K562 (cell line): Measurements from ENCODE around the gene DAP. TPM values are rescaled to one million over a fixed set of nuclear protein-coding genes. Genes with fewer than 3 reads are reported as not detected.

Source experiments
- ARNT ChIP-seq, 2 experiments: fragments of 450-650 bp; IDR thresholded peaks; 2 replicates each; pipeline ENCODE4 v1.6.1; 2016; ENCODE audit warnings: mild to moderate bottlenecking in 1 of 2
- CBX3 ChIP-seq, 2 experiments: IDR thresholded peaks; 1 replicate in 1 of 2; 2 replicates in 1 of 2; pipeline ENCODE4 v1.6.1; 2012; ENCODE audit warnings: inconsistent platforms in 2 of 2, low read length in 2 of 2, borderline replicate concordance in 1 of 2, control low read depth in 1 of 2
- CREB1 ChIP-seq, 2 experiments: sonication (generic) in 1 of 2; formaldehyde crosslinking in 1 of 2; IDR thresholded peaks; 2 replicates each; pipeline versions ENCODE4 v1.6.1 to v1.8.0; 2012 to 2022; ENCODE audit warnings: inconsistent platforms in 1 of 2, mild to moderate bottlenecking in 1 of 2, missing genetic modification reagents in 1 of 2, moderate library complexity in 1 of 2
- FOXK2 ChIP-seq, 2 experiments: fragments of 450-650 bp; IDR thresholded peaks in 1 of 2; conservative IDR thresholded peaks in 1 of 2; 2 replicates each; pipeline ENCODE4 v1.6.1; 2016; ENCODE audit warnings: low read depth in 2 of 2, mild to moderate bottlenecking in 1 of 2
- GTF2E2 ChIP-seq: fragments of 200-800 bp; sonication (Bioruptor generic); IDR thresholded peaks from 2 replicates; pipeline ENCODE4 v1.6.1; 2016; ENCODE audit warnings: missing genetic modification characterization, missing compliant biosample characterization
- HDGF ChIP-seq: fragments of 450-650 bp; IDR thresholded peaks from 2 replicates; pipeline ENCODE4 v1.6.1; 2016
- NR2C1 ChIP-seq, 2 experiments: fragments of 450-650 bp; IDR thresholded peaks; 2 replicates each; pipeline ENCODE4 v1.6.1; 2017; ENCODE audit warnings: mild to moderate bottlenecking in 2 of 2, antibody characterized with exemption in 1 of 2, inconsistent platforms in 1 of 2, missing compliant biosample characterization in 1 of 2, missing genetic modification characterization in 1 of 2
- NR2C2 ChIP-seq, 2 experiments: fragments of 200-800 bp in 1 of 2; sonication (Bioruptor generic) in 1 of 2; sonication (generic) in 1 of 2; formaldehyde crosslinking in 1 of 2; IDR thresholded peaks; 2 replicates each; pipeline versions ENCODE4 v1.6.1 to v1.8.0; 2016 to 2022; ENCODE audit warnings: mild to moderate bottlenecking in 1 of 2, missing compliant biosample characterization in 1 of 2, missing genetic modification characterization in 1 of 2, missing genetic modification reagents in 1 of 2
- PHB ChIP-seq: fragments of 250-450 bp; sonication (Bioruptor Pico); IDR thresholded peaks from 2 replicates; pipeline ENCODE4 v1.5.0; 2021
- POLR2A ChIP-seq: fragments of 450-650 bp; conservative IDR thresholded peaks from 2 replicates; pipeline ENCODE4 v1.6.1; 2016
- RERE ChIP-seq: sonication (generic); formaldehyde crosslinking; IDR thresholded peaks from 2 replicates; pipeline ENCODE4 v1.8.0; 2023; ENCODE audit warnings: missing genetic modification reagents, mild to moderate bottlenecking, borderline replicate concordance
- SETDB1 ChIP-seq: IDR thresholded peaks from one replicate; pipeline ENCODE4 v1.6.1; 2012; ENCODE audit warnings: low read length, control low read depth, inconsistent platforms
- SMARCC2 ChIP-seq: fragments of 450-650 bp; IDR thresholded peaks from 2 replicates; pipeline ENCODE4 v1.6.1; 2017; ENCODE audit warnings: antibody characterized with exemption, moderate library complexity, mild to moderate bottlenecking, low read depth
- SRSF9 ChIP-seq: fragments of 200-400 bp; formaldehyde crosslinking; IDR thresholded peaks from 2 replicates; pipeline ENCODE4 v1.6.1; 2017; ENCODE audit warnings: low read depth, low read length, borderline replicate concordance
- ZFP1 ChIP-seq: fragments of 450-650 bp; formaldehyde crosslinking; IDR thresholded peaks from 2 replicates; pipeline ENCODE4 v1.4.0; 2020; ENCODE audit warnings: mild to moderate bottlenecking, mixed read lengths
- ZNF175 ChIP-seq: fragments of 200-800 bp; sonication (Bioruptor generic); IDR thresholded peaks from 2 replicates; pipeline ENCODE4 v1.6.1; 2016; ENCODE audit warnings: low read depth, mild to moderate bottlenecking, missing genetic modification characterization, missing compliant biosample characterization
- polyA plus RNA-seq, 8 experiments: library from polyadenylated mRNA; depleted of rRNA in 4 of 8; stranded (reverse) in 5 of 8; unstranded in 3 of 8; fragments of >200 nt; fragmentation: Nextera tagmentation in 2 of 8; fragmentation: Illumina TruSeq in 1 of 8; extraction: Ambion mirVana in 2 of 8; extraction: Trizol in 1 of 8; gene quantifications; 2 replicates each; pipeline versions ENCODE4 v1.2.1 to v1.2.3, GENCODE V29; 2011 to 2014; ENCODE audit warnings: inconsistent platforms in 1 of 8, missing spikeins in 1 of 8
- total RNA-seq, 7 experiments: library from RNA; depleted of rRNA in 6 of 7; stranded (reverse); fragments of >200 nt in 6 of 7; fragmentation: Illumina TruSeq in 2 of 7; extraction: Trizol in 2 of 7; gene quantifications; 2 replicates each; pipeline versions ENCODE4 v1.2.1 to v1.2.3, GENCODE V29; 2011 to 2021; ENCODE audit warnings: low replicate concordance in 1 of 7
- TF ChIP-seq, protein P1 (sequence below), 2 experiments: fragments of 450-650 bp; conservative IDR thresholded peaks; 2 replicates each; pipeline ENCODE4 v1.6.1; 2017; ENCODE audit warnings: mild to moderate bottlenecking in 2 of 2, moderate library complexity in 2 of 2
- TF ChIP-seq, protein P2 (sequence below): fragments of 450-650 bp; IDR thresholded peaks from 2 replicates; pipeline ENCODE4 v1.6.1; 2018; ENCODE audit warnings: mild to moderate bottlenecking, low read depth; ENCODE audit not compliant: partially characterized antibody

The DAP gene
- total and polyA plus RNA-seq, 9 of the 15 experiments (the other 6 are each of a cell fraction or from before 2014, with no cell fraction given), result 14.1 to 151 (median 34.5) TPM

- TF ChIP-seq, protein P1, sequence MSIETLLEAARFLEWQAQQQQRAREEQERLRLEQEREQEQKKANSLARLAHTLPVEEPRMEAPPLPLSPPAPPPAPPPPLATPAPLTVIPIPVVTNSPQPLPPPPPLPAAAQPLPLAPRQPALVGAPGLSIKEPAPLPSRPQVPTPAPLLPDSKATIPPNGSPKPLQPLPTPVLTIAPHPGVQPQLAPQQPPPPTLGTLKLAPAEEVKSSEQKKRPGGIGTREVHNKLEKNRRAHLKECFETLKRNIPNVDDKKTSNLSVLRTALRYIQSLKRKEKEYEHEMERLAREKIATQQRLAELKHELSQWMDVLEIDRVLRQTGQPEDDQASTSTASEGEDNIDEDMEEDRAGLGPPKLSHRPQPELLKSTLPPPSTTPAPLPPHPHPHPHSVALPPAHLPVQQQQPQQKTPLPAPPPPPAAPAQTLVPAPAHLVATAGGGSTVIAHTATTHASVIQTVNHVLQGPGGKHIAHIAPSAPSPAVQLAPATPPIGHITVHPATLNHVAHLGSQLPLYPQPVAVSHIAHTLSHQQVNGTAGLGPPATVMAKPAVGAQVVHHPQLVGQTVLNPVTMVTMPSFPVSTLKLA (conservative IDR thresholded peaks at IDR 0.05), result peak; percentile 47 to 57; a peak in 3 of 4 replicates
- 0 out of 2 replicates have a peak, but pooled peaks have one; percentile 3 for TF ChIP-seq CREB1 (IDR thresholded peaks at IDR 0.05)
- no peak for TF ChIP-seq CREB1 (CRISPR knock-in tag; IDR thresholded peaks at IDR 0.05)
- peak; percentile 61; the same call in 1 of the 2 replicates for TF ChIP-seq GTF2E2
- TF ChIP-seq, protein P2, sequence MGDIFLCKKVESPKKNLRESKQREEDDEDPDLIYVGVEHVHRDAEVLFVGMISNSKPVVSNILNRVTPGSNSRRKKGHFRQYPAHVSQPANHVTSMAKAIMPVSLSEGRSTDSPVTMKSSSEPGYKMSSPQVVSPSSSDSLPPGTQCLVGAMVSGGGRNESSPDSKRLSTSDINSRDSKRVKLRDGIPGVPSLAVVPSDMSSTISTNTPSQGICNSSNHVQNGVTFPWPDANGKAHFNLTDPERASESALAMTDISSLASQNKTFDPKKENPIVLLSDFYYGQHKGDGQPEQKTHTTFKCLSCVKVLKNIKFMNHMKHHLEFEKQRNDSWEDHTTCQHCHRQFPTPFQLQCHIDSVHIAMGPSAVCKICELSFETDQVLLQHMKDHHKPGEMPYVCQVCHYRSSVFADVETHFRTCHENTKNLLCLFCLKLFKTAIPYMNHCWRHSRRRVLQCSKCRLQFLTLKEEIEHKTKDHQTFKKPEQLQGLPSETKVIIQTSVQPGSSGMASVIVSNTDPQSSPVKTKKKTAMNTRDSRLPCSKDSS, result no peak
- TF ChIP-seq ZFP1 (CRISPR knock-in tag), result no peak
- peak; percentile 48; the same call in 1 of the 2 replicates for TF ChIP-seq ZNF175 (CRISPR knock-in tag)
- TF ChIP-seq NR2C2 (CRISPR knock-in tag; IDR thresholded peaks at IDR 0.05), result no peak
- TF ChIP-seq NR2C2 (tag; IDR thresholded peaks at IDR 0.05), result peak; percentile 40; the same call in 1 of the 2 replicates
- TF ChIP-seq NR2C1 (IDR thresholded peaks at IDR 0.05), result peak; percentile 53; the same call in 1 of the 2 replicates
- peak; percentile 23; the same call in 1 of the 2 replicates for TF ChIP-seq NR2C1 (tag; IDR thresholded peaks at IDR 0.05)
- TF ChIP-seq HDGF, result peak; percentile 19; the same call in 1 of the 2 replicates
- TF ChIP-seq FOXK2 (conservative IDR thresholded peaks at IDR 0.05 in 1 of 2, IDR thresholded peaks at IDR 0.05 in 1 of 2; ENCODE audit: low read depth in 2 of 2), result peak in 1 of 2 experiments; percentile 55; a peak in 2 of 4 replicates
- TF ChIP-seq PHB (CRISPR knock-in tag), result 0 out of 2 replicates have a peak, but pooled peaks have one; percentile 55
- peak in 1 of 2 experiments; percentile 78; a peak in 2 of 3 replicates for TF ChIP-seq CBX3 (IDR thresholded peaks at IDR 0.05; ENCODE audit: borderline replicate concordance in 1 of 2, low read length in 2 of 2)
- no peak for TF ChIP-seq SRSF9
- TF ChIP-seq POLR2A, result peak; percentile 26; the same call in 1 of the 2 replicates
- TF ChIP-seq ARNT (IDR thresholded peaks at IDR 0.05), result 0 out of 4 replicates have a peak, but pooled peaks of 1 of the 2 experiments have one; percentile 58
- no peak for TF ChIP-seq SETDB1
- TF ChIP-seq SMARCC2, result peak; percentile 64
- TF ChIP-seq RERE (CRISPR knock-in tag), result no peak
Measured at GRCh38 chr5:10724781-10725507, 36.1 kb downstream of the DAP start (continued).
